Lung (tissue), 12 donors: ENCODE results near the gene GPR84. TPM values are rescaled to one million over a fixed set of nuclear protein-coding genes. Genes with fewer than 3 reads are reported as not detected.

Source experiments
- ATAC-seq: fragments of 200-7000 bp; cut with Tn5 transposase; one replicate; pipeline ENCODE4 v1.9.1; 2020; ENCODE audit warnings: moderate number of reproducible peaks; ENCODE audit not compliant: insufficient read depth, low FRiP score
- DNase-seq, 3 donors: peaks; one replicate each; pipeline ENCODE4 v3.0.0-alpha.2; 2013 to 2017
- H3K27ac ChIP-seq, 2 donors: one replicate each; pipeline ENCODE4 v1.5.1; 2013; ENCODE audit warnings: mild to moderate bottlenecking in 2 of 2, moderate library complexity in 2 of 2, control low read depth in 1 of 2, inconsistent platforms in 1 of 2, low read depth in 1 of 2, low read length in 1 of 2
- H3K27me3 ChIP-seq, 3 donors: one replicate each; pipeline ENCODE4 v1.5.1; 2013; ENCODE audit warnings: low read length in 2 of 3; ENCODE audit not compliant: control insufficient read depth in 3 of 3, insufficient read depth in 3 of 3
- H3K36me3 ChIP-seq, 4 donors: one replicate each; pipeline ENCODE4 v1.5.1; 2013; ENCODE audit warnings: low read length in 4 of 4, mild to moderate bottlenecking in 1 of 4, moderate library complexity in 1 of 4; ENCODE audit not compliant: control insufficient read depth in 4 of 4, insufficient read depth in 4 of 4
- H3K4me1 ChIP-seq, 5 donors: one replicate each; pipeline ENCODE4 v1.5.1; 2013; ENCODE audit warnings: low read length in 5 of 5, mild to moderate bottlenecking in 2 of 5, moderate library complexity in 1 of 5; ENCODE audit not compliant: control insufficient read depth in 5 of 5, insufficient read depth in 5 of 5
- H3K4me3 ChIP-seq: one replicate; pipeline ENCODE4 v1.5.1; 2013; ENCODE audit warnings: mild to moderate bottlenecking, control low read depth, moderate library complexity
- H3K9ac ChIP-seq, 2 donors: one replicate each; pipeline ENCODE4 v1.5.1; 2013; ENCODE audit warnings: low read length in 2 of 2, control low read depth in 1 of 2; ENCODE audit not compliant: insufficient read depth in 1 of 2
- H3K9me3 ChIP-seq, 4 donors: one replicate each; pipeline ENCODE4 v1.5.1; 2013; ENCODE audit warnings: low read length in 3 of 4, mild to moderate bottlenecking in 1 of 4, moderate library complexity in 1 of 4; ENCODE audit not compliant: control insufficient read depth in 4 of 4, insufficient read depth in 3 of 4
- WGBS, 2 donors: extraction: QIAGEN DNeasy Blood & Tissue Kit; methylation state at CpG; one replicate each; pipeline ENCODE4 v1.1.7; 2013; 5-methylcytosine and 5-hydroxymethylcytosine counted together
- polyA plus RNA-seq, 2 donors: library from polyadenylated mRNA; stranded (reverse); fragments of 200-250 nt; gene quantifications; one replicate each; pipeline ENCODE4 v1.2.1, GENCODE V29; 2013
- total RNA-seq, 2 donors: library from RNA; depleted of rRNA in 1 of 2; stranded (reverse); fragments of >200 nt in 1 of 2; gene quantifications; one replicate each; pipeline ENCODE4 v1.2.1, GENCODE V29; 2014 to 2021
- TF ChIP-seq, protein P1 (sequence below): IDR thresholded peaks from 2 replicates; pipeline ENCODE4 v1.5.1; 2012; ENCODE audit warnings: mild to moderate bottlenecking; ENCODE audit errors: control extremely low read depth, extremely low read depth
- donor health status: control.
- donor health status: control.
- donor health status: Bipolar disorder and iron deficiency.
- donor health status: healthy.
- donor health status: DM: yes; HTN: yes; CAD: no.

GPR84 gene
- total and polyA plus RNA-seq, 4 donors = 0.73 to 76.1 (median 2.1) TPM

DNA sequence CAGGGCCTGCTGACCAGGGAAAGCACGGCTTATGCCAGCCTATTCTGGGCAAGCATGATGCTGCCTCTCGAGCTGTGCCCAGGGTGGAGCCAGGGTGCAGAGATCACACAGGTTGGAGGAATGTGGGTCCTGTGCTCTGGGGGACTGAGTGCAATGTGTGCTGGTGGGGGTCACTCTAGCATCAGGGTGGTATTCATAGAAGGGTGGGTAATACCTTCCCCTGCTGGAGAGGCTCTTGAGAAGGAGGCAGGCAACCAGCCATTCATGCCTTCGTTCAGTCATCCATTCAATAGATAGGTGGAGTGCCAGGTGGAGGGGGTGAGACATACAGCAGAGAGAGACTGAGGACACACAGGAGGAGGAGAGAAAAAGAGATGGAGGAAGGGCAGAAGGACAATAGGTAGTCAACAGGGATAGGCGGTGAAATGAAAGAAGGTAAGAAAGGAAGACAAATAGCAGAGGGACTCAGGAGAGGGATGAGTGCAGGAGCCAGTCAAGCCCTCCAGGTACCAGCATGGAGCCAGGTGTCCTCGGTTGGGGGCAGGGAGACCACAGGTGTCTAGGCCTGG, 25.4 kb upstream of the GPR84 start:
- TF ChIP-seq, protein P1, sequence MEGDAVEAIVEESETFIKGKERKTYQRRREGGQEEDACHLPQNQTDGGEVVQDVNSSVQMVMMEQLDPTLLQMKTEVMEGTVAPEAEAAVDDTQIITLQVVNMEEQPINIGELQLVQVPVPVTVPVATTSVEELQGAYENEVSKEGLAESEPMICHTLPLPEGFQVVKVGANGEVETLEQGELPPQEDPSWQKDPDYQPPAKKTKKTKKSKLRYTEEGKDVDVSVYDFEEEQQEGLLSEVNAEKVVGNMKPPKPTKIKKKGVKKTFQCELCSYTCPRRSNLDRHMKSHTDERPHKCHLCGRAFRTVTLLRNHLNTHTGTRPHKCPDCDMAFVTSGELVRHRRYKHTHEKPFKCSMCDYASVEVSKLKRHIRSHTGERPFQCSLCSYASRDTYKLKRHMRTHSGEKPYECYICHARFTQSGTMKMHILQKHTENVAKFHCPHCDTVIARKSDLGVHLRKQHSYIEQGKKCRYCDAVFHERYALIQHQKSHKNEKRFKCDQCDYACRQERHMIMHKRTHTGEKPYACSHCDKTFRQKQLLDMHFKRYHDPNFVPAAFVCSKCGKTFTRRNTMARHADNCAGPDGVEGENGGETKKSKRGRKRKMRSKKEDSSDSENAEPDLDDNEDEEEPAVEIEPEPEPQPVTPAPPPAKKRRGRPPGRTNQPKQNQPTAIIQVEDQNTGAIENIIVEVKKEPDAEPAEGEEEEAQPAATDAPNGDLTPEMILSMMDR = no peak
- H3K27me3 ChIP-seq = no peaks in the 10 kb centered on the region
- H3K4me1 ChIP-seq = peaks cover 0 to 28% (median 14%) of the 10 kb centered on the region in 5 donors
- 89 to 92% methylated on average over 5 of the region's 5 CpGs for WGBS, 2 donors
- no peak overlapping the region for H3K9ac ChIP-seq
- no peaks in the 10 kb centered on the region for H3K9me3 ChIP-seq
- no peak for DNase-seq
- H3K27ac ChIP-seq = no peak overlapping the region
- no peak for ATAC-seq
- H3K4me3 ChIP-seq = no peak overlapping the region
- peaks cover 0 to 7% (median 0%) of the 10 kb centered on the region in 4 donors for H3K36me3 ChIP-seq

DNA sequence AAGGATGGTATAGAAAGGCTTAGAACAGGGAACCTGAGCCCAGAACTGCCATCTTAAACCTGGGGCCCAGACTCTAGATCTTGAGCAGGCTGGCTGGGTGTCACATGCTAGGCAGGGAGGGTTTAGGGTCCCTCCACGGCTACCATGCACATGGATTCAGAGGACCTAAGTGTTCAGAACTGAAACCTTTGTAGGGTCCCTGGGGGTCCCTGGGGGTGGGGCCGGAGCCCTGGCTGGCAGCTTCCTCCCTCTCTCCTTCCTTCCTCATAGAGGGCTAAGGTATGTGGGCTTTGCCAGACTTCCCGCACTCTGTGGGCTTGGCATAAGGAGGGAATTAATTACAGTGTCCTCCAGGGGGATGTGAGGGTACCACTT, 24.8 kb upstream of the GPR84 start:
- 67 to 84% methylated on average over 3 of the region's 3 CpGs for WGBS, 2 donors
- Histone ChIP-seq H3K27ac (no peak overlapping the region), H3K4me3 (no peak overlapping the region), H3K4me1 (peaks cover 0 to 33% (median 14%) of the 10 kb centered on the region in 5 donors), H3K36me3 (peaks cover 0 to 4% (median 0%) of the 10 kb centered on the region in 4 donors), H3K27me3 (no peaks in the 10 kb centered on the region), H3K9me3 (no peaks in the 10 kb centered on the region), H3K9ac (no peak overlapping the region)
- no peak for ATAC-seq
- TF ChIP-seq, protein P1 = no peak
- DNase-seq = no peak

DNA sequence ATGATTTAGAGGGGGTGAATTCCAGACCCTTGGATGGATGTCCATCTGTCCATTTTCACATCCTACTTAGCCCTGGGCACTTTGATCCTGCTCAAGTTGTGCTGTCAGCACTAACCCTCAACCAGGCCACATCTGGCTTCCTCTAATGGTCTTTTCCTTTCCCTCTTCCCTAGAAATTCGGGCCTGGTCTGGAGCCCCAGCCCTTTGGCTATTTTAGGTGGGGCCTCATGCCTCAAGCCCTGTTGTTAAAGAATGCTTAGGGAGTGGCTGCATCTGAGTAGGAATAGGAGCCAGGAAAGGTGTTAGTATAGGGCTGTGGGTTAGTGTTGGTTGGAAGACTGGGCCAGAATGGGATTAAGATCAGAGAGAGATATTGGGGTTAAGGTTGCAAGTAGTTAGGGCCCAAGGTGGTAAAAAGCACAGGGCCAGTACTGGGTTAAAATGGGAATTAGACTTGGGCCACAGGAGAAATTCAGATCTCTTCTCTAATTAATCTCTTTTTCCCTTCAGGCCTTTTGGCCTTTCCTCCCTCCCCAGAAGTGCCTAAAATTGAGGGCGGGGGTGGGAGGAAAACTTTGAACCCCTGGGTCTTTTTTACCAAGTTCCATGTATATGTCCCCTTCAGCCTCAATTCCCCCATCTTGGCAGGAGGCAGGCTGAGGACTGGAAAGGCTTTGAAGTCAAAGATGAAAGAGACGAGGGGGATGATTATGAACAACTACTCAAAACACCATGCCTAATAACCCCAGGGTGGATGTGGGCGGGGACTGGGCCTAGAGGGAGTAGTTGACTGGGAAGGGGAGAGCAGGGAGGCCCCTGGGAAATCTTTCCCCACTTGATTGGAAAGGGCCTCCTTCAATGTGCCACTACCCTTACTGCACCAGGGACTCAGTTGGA, 24.2 kb upstream of the GPR84 start:
- no peaks in the 10 kb centered on the region for H3K9me3 ChIP-seq
- WGBS, 2 donors = 69 to 76% methylated on average over 4 of the region's 4 CpGs
- TF ChIP-seq, protein P1 = no peak
- DNase-seq (no peak), ATAC-seq (no peak)
- peaks cover 0 to 3% (median 0%) of the 10 kb centered on the region in 4 donors for H3K36me3 ChIP-seq
- no peak overlapping the region for H3K9ac ChIP-seq
- no peaks in the 10 kb centered on the region for H3K27me3 ChIP-seq
- H3K4me1 ChIP-seq = peaks cover 0 to 34% (median 14%) of the 10 kb centered on the region in 5 donors
- H3K4me3 ChIP-seq = no peak overlapping the region
- H3K27ac ChIP-seq = no peak overlapping the region
